SK-N-SH (cell line): ENCODE results near the gene C5orf52.
"Not testable (repeated sequence)": the region's sequence is repeated elsewhere in the genome, so short reads cannot be mapped to it uniquely, and the experiment has no call there.

Experiments used
- CTCF ChIP-seq: fragments of 200-600 bp; sonication (generic); IDR thresholded peaks from 2 replicates; pipeline ENCODE4 v1.6.1; 2017; ENCODE audit warnings: antibody characterized with exemption, mild to moderate bottlenecking, moderate library complexity
- EP300 ChIP-seq, 2 experiments: IDR thresholded peaks; 2 replicates each; pipeline versions ENCODE4 v1.4.0 to v1.6.1; 2012; ENCODE audit warnings: borderline replicate concordance in 1 of 2, low read depth in 1 of 2, low read length in 1 of 2
- MAX ChIP-seq: IDR thresholded peaks from 2 replicates; pipeline ENCODE4 v1.4.0; 2012; ENCODE audit warnings: low read depth
- TAF1 ChIP-seq: IDR thresholded peaks from 2 replicates; pipeline ENCODE4 v1.6.1; 2012; ENCODE audit warnings: low read depth, mild to moderate bottlenecking, low read length, moderate library complexity, borderline replicate concordance
- TCF12 ChIP-seq: IDR thresholded peaks from 2 replicates; pipeline ENCODE4 v1.4.0; 2012

- not testable (repeated sequence) for TF ChIP-seq CTCF; TAF1; MAX; TCF12; EP300 (IDR thresholded peaks at IDR 0.05; ENCODE audit: borderline replicate concordance in 1 of 2, low read depth in 1 of 2, low read length in 1 of 2)
Observed at GRCh38 chr5:157726607-157727006, 55.3 kb downstream of the C5orf52 start.
